Stimulated activated CD4-positive, alpha-beta T cell treated with anti-CD3 and anti-CD28 coated beads, Interleukin-4, amount 100 ng/mL, for 1 hour (primary cell): ENCODE data around the gene VSIG10.
"Not testable (repeated sequence)": the region's sequence is repeated elsewhere in the genome, so short reads cannot be mapped to it uniquely, and the experiment has no call there.

Experiments used
- DNase-seq: peaks from one replicate; pipeline ENCODE4 v3.0.0-alpha.2; 2020

The VSIG10 gene, protein sequence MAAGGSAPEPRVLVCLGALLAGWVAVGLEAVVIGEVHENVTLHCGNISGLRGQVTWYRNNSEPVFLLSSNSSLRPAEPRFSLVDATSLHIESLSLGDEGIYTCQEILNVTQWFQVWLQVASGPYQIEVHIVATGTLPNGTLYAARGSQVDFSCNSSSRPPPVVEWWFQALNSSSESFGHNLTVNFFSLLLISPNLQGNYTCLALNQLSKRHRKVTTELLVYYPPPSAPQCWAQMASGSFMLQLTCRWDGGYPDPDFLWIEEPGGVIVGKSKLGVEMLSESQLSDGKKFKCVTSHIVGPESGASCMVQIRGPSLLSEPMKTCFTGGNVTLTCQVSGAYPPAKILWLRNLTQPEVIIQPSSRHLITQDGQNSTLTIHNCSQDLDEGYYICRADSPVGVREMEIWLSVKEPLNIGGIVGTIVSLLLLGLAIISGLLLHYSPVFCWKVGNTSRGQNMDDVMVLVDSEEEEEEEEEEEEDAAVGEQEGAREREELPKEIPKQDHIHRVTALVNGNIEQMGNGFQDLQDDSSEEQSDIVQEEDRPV

DNA sequence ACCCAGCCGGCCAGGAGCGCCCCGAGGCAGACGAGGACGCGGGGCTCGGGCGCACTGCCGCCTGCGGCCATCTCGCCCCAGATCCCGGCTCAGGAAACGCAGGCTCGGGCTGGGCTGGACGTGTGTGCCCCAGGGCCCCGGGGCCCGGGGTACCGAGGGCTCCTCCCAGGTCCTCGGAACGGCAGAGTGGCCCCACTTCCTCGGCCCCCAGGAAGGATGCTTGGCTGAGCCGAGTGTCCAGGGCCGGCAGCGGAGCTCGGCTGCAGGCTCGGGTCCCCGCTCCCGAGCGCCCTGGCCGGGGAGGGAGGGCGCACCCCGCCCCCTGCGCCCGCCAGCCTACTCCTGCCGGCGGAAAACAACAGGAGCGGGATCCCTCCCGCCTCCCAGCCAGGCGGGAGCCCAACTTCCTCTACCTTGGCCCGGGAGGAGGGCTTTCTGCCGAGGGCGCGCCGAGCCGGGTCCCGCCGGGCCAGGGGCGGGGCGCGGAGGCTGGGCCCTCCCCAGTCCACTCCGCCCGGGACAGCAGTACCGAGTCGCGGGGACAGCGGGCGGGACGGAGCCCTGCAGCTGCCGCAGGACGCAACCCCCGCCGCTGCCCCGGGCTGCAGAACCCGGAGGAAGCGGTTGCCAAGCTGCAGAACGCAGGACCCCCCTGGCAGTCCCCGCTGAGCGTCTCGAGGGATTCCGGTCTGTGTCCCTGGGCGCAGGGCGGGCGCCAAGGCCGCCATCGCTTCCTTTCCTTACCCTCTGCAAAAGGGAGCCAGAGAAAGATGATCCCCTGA lies at the start of gene VSIG10:
TSS of gene VSIG10 (minus strand) at position 411 of the 782 bp plus-strand sequence. CDS start at position 71, 340 bp downstream.
- peak; percentile 16 for DNase-seq

GRCh38 chr12:118151755-118152154 lies 47.9 kb upstream of the VSIG10 start:
- DNase-seq, result no peak

DNA sequence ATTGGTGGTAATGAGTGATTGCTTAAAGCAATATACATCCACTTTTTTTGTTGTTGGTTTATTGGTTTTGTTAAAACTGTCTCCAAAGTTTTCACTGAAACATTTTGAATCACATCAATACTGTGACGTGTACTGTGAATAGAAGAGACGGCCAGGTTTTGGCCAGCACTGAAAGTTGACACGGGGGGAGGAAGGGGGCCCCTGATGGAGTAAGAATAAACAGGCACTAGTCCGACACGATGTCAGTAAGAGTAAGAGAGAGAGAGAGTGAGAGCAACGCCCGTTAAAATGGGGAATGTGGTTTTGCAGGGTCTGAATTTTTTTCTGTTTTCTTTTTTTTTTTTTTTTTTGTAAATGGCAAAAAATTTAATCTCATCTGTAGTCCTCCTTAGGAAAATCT lies 46.8 kb upstream of the VSIG10 start:
- DNase-seq, result no peak

DNA sequence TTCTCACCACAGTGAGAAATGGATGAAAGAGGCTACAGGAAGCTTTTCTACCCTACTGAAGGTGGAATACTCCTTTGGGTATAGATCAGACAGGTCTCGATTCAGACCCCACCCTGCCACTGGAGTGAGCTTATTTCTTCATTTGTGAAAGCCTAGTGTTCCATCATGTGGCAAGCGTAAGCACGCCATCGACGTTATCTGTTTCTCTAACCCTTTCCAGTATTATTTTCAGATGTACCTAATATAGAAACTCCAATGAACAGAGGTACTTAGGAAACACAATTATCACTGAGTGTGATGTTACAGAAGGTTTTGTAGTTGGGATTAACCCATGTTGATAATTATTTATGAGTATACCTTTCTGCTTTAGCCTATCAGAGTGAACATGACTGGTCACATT lies 44.5 kb upstream of the VSIG10 start:
- no peak for DNase-seq

GRCh38 chr12:118145798-118146156 lies 42.0 kb upstream of the VSIG10 start:
- DNase-seq, result no peak

DNA sequence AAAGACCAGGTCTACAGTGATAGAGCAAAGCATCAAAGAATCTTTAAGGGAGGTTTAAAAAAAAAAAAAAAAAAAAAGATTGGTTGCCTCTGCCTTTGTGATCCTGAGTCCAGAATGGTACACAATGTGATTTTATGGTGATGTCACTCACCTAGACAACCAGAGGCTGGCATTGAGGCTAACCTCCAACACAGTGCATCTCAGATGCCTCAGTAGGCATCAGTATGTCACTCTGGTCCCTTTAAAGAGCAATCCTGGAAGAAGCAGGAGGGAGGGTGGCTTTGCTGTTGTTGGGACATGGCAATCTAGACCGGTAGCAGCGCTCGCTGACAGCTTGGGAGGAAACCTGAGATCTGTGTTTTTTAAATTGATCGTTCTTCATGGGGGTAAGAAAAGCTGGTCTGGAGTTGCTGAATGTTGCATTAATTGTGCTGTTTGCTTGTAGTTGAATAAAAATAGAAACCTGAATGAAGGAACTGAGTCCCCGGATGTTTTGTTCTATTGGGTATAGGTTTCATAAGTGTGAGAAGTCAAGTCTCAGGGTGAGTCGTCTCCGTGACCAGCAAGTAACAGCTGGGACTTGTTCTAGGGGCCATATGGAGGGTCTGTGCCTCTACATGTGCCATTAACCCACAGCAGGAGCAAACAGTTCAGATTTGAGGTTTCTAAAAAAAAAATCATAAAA lies 41.4 kb upstream of the VSIG10 start:
- DNase-seq, result no peak

- DNase-seq, result no peak
These were observed 40.7 kb upstream of the VSIG10 start for GRCh38 chr12:118144499-118144898.

GRCh38 chr12:118140825-118141224 lies 37.0 kb upstream of the VSIG10 start:
- DNase-seq, result no peak

DNA sequence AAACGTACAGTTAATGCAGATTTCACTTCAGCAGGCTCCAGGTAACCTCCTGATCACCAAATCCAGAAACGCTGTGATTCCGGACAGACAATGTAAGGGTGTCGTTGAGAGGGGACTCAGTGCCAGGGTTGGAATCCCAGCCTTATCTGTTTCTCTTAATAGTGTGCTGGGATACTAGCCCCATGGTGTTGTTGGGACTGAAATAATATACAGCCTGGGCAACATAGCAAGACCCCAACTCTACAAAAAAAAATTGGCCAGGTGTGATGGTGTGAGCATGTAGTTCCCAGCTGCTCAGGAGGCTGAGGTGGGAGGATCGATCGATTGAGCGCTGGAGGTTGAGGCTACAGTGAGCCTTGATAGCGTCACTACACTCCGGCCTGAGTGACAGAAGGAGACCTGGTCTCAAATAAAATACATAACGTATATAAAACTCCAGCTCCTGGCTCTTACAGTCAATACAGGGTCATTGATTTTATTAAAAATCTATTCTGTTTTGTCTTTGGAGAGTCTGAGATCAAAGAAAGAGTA lies 33.4 kb upstream of the VSIG10 start:
- DNase-seq, result no peak

DNA sequence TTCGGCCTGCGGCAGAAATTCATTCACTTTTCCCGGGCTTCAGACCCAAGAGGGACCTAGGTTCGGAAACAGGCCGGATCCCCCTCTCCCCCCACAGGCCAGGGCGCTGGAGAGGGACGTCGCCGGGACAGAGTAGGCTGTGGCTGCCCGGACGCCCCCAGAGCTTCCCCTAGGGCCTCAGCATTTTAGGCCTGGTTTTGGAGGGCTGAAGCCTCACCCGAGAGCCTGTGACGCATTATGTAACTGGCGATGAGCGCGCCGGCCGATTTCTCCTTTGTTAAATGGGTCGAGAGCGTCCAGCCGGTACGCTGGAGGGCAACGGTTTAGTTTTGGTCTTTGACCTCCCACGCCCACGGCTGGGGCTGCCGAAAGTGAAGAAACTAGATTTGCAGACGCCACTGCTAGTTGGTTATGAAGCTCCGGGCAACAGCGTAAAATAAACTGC lies 32.8 kb upstream of the VSIG10 start:
- peak; percentile 43 for DNase-seq

GRCh38 chr12:118135788-118136558 lies 32.2 kb upstream of the VSIG10 start, which contains the start of gene PEBP1:
PEBP1 (plus strand) TSS chr12:118136124; CDS start chr12:118136210, 86 bp downstream.
- peak; percentile 95 for DNase-seq

DNA sequence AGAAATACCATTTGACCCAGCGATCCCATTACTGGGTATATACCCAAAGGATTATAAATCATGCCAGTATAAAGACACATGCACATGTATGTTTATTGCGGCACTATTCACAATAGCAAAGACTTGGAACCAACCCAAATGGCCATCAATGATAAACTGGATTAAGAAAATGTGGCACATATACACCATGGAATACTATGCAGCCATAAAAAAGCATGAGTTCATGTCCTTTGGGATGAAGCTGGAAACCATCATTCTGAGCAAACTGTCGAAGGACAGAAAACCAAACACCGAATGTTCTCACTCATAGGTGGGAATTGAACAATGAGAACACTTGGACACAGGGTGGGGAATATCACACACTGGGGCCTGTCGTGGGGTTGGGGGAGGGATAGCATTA lies 25.6 kb upstream of the VSIG10 start:
- DNase-seq, result not testable (repeated sequence)

DNA sequence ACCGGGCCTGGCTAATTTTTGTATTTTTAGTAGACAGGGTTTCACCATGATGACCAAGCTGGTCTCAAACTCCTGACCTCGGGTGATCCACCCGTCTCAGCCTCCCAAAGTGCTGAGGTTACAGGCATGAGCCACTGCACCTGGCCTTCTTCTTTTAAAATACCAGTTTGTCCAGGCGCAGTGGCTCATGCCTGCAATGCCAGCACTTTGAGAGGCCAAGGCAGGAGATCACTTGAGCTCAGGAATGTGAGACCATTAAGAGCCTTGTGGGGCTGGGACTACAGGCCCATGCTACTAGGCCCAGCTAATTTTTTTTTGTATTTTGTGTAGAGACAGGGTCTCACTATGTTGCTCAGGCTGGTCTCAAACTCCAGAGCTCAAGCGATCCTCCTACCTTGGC lies 24.1 kb upstream of the VSIG10 start:
- no peak for DNase-seq

DNA sequence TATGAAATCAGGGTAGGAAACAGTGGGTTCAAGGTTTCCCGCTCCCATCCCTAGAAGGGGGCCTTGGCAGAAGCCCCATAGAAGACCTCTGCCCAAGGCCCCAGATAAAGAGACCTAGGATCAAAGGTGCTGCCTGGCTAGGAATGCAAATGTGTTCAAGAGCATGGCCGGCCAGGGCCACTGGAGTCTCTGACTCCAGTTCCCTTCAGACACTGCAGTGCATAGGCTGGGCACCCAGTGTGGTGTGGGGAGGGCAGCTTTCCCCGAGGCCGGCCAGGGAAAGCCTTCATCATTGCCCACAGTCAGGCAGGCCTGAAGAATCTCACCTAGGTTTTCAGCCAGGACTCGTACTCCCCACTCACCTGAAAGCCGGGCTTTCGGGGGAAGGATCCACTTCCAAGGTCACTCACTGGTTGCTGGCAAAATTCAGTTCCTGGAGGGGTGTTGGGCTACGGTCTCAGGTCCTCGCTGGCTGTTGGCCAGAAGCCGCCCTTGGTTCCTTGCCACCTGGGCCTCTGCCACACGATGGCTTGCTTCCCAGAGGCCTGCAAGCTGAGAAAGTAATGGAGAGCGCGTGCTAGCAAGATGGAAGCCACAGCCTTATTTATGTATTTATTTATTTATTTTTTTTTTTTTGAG lies 22.4 kb upstream of the VSIG10 start:
- DNase-seq, result no peak

DNA sequence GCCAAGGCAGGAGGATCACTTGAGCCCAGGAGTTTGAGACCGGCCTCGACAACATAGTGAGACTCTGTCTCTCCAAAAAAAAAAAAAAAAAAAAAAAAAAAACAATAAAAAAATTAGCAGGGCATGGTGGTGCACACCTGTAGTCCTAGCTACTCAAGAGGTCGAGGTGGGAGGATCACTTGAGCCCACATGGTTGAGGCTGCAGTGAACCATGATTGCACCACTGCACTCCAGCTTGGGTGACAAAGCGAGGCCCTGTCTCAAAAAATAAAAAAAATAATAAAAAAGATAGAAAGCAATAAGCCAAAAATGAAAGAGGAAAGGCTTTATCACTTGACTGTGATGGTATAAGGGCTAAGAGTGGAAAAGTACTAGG lies 21.9 kb upstream of the VSIG10 start:
- no peak for DNase-seq

GRCh38 chr12:118124333-118124874 lies 20.6 kb upstream of the VSIG10 start:
- no peak for DNase-seq

GRCh38 chr12:118122264-118122663 lies 18.5 kb upstream of the VSIG10 start:
- no peak for DNase-seq

- DNase-seq, result peak; percentile 62
These were observed 17.0 kb upstream of the VSIG10 start for GRCh38 chr12:118120579-118121363.

DNA sequence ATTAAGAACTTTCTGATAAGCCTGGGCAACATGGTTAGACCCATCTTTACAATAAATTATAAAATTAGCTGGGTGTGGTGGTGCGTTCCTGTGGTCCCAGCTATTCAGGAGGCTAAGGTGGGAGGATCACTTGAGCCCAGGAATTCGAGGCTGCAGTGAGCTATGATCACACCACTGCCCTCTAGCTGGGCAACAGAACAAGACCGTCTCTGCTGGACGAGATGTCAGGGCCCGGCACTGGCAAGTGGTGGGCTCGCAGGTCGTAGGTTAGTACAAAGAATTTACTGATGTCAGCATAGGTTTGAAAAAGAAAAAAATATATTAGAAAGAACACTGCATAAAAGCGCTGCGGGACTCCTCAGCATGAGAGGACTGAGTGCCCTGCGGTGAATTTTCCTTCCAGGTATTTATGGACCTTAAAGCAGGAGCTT lies 15.7 kb upstream of the VSIG10 start:
- no peak for DNase-seq

DNA sequence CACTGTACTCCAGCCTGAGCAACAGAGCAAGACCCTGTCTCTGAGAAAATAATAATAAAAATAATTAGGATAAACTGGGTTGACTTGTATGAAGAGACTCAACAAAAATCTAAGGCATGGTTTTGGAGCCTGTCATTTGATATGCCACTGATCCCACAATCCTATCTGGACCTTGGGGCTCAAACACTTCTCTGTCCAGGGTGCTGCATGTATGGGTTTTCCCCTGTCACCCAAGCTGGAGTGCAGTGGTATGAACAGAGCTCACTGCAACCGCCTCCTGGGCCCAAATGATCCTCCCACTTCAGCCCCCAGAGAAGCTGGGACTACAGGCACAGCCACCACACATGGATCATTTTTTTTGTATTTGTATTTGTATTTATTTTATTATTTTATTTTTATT lies 5.3 kb upstream of the VSIG10 start:
- DNase-seq, result no peak
